Uterus (tissue), 2 donors: ENCODE data around the gene ANKRD2.

Experiments used
- CTCF ChIP-seq, 4 experiments: fragments of 200-600 bp in 2 of 4; fragments of 450-650 bp in 2 of 4; sonication (generic) in 2 of 4; IDR thresholded peaks; one replicate each; pipeline ENCODE4 v1.5.1; 2016 to 2019; ENCODE audit warnings: antibody characterized with exemption in 4 of 4, mild to moderate bottlenecking in 2 of 4, moderate library complexity in 1 of 4
- POLR2A ChIP-seq, 2 donors: fragments of 450-650 bp; IDR thresholded peaks; one replicate each; pipeline ENCODE4 v1.6.1; 2016; ENCODE audit warnings: antibody characterized with exemption in 2 of 2, mild to moderate bottlenecking in 1 of 2, moderate library complexity in 1 of 2

GRCh38 chr10:97550336-97551149, 22.0 kb upstream of the ANKRD2 start:
- TF ChIP-seq CTCF (IDR thresholded peaks at IDR 0.05) (no peak), POLR2A (IDR thresholded peaks at IDR 0.05) (no peak)
